Hepatocyte (in vitro differentiated cells): ENCODE data around the gene THBS2. TPM values are rescaled to one million over a fixed set of nuclear protein-coding genes. Genes with fewer than 3 reads are reported as not detected.

Experiments
- DNase-seq: peaks from one replicate; pipeline ENCODE4 v3.0.0-alpha.2; 2016; ENCODE audit warnings: low spot score
- H2AFZ ChIP-seq: fragments of 200-600 bp; sonication (generic); 2 replicates; pipeline ENCODE4 v1.6.0; 2016; ENCODE audit warnings: antibody characterized with exemption, mild to moderate bottlenecking
- H3K27ac ChIP-seq: fragments of 200-600 bp; sonication (generic); 2 replicates; pipeline ENCODE4 v1.5.1; 2016; ENCODE audit warnings: mild to moderate bottlenecking
- H3K27me3 ChIP-seq: fragments of 200-600 bp; sonication (generic); 2 replicates; pipeline ENCODE4 v1.6.1; 2016
- H3K36me3 ChIP-seq: fragments of 200-600 bp; sonication (generic); replicated peaks from 2 replicates; pipeline ENCODE4 v1.5.1; 2016; ENCODE audit warnings: low read depth; ENCODE audit not compliant: insufficient read depth
- H3K4me1 ChIP-seq: fragments of 200-600 bp; sonication (generic); 2 replicates; pipeline ENCODE4 v1.5.1; 2016; ENCODE audit warnings: mild to moderate bottlenecking, moderate library complexity; ENCODE audit not compliant: insufficient read depth
- H3K4me2 ChIP-seq: fragments of 200-600 bp; sonication (generic); 2 replicates; pipeline ENCODE4 v1.6.0; 2016
- H3K4me3 ChIP-seq: fragments of 200-600 bp; sonication (generic); 2 replicates; pipeline ENCODE4 v1.5.1; 2016; ENCODE audit warnings: mild to moderate bottlenecking
- H3K79me2 ChIP-seq: fragments of 200-600 bp; sonication (generic); 2 replicates; pipeline ENCODE4 v1.6.0; 2017; ENCODE audit warnings: mild to moderate bottlenecking
- H3K9me2 ChIP-seq: fragments of 200-600 bp; sonication (generic); replicated peaks from 2 replicates; pipeline ENCODE4 v1.6.0; 2017; ENCODE audit warnings: mild to moderate bottlenecking; ENCODE audit not compliant: insufficient read depth
- H3K9me3 ChIP-seq: fragments of 200-600 bp; sonication (generic); 2 replicates; pipeline ENCODE4 v1.5.1; 2016; ENCODE audit warnings: low read depth, mild to moderate bottlenecking
- H4K20me1 ChIP-seq: fragments of 200-600 bp; sonication (generic); 2 replicates; pipeline ENCODE4 v1.6.0; 2016; ENCODE audit warnings: mild to moderate bottlenecking; ENCODE audit not compliant: insufficient read depth, poor library complexity, severe bottlenecking
- CTCF ChIP-seq: fragments of 200-600 bp; sonication (generic); IDR thresholded peaks from 2 replicates; pipeline ENCODE4 v1.5.1; 2016; ENCODE audit warnings: antibody characterized with exemption, mild to moderate bottlenecking; ENCODE audit not compliant: poor library complexity
- EZH2 ChIP-seq: fragments of 200-600 bp; sonication (generic); IDR thresholded peaks from 2 replicates; pipeline ENCODE4 v1.6.1; 2016; ENCODE audit warnings: antibody characterized with exemption, mild to moderate bottlenecking, borderline replicate concordance
- EZH2phosphoT487 ChIP-seq: fragments of 200-600 bp; sonication (generic); IDR thresholded peaks from one replicate; pipeline ENCODE4 v1.6.1; 2018; ENCODE audit warnings: antibody characterized with exemption, mild to moderate bottlenecking, low read depth, moderate library complexity; ENCODE audit not compliant: unreplicated experiment, severe bottlenecking
- WGBS: methylation state at CpG from one replicate; pipeline ENCODE4 v1.1.6; 2016; ENCODE audit warnings: low lambda C conversion rate; ENCODE audit errors: missing lambda C conversion rate; 5-methylcytosine and 5-hydroxymethylcytosine counted together
- polyA plus RNA-seq: library from polyadenylated mRNA; unstranded; fragments of >200 nt; fragmentation: Nextera tagmentation; extraction: Ambion mirVana; gene quantifications from 2 replicates; pipeline ENCODE4 v1.2.1, GENCODE V29; 2016
- total RNA-seq: library from RNA; depleted of rRNA; stranded (reverse); fragments of >200 nt; gene quantifications from 2 replicates; pipeline ENCODE4 v1.2.3, GENCODE V29; 2014

The THBS2 gene
- total and polyA plus RNA-seq, 2 experiments from 2014 or later, result 3.9 to 5.5 TPM

- Histone ChIP-seq H3K4me2 (no peak overlapping the region), H2AFZ (no peak overlapping the region), H3K79me2 (no peaks in the 10 kb centered on the region), H3K4me3 (no peak overlapping the region), H4K20me1 (no peaks in the 10 kb centered on the region), H3K27me3 (no peaks in the 10 kb centered on the region), H3K27ac (no peak overlapping the region), H3K4me1 (no peaks in the 10 kb centered on the region), H3K9me3 (no peaks in the 10 kb centered on the region), H3K9me2 (no peaks in the 10 kb centered on the region), H3K36me3 (no peaks in the 10 kb centered on the region)
- TF ChIP-seq EZH2 (no peak), CTCF (no peak), EZH2phosphoT487 (no peak)
- 95% methylated on average over 15 of the region's 15 CpGs for WGBS
- no peak for DNase-seq
Measured at GRCh38 chr6:169282043-169282442, 28.4 kb upstream of the THBS2 start.

- H3K4me3 ChIP-seq, result no peak overlapping the region
- no peak overlapping the region for H2AFZ ChIP-seq
- no peak overlapping the region for H3K27ac ChIP-seq
- H3K4me1 ChIP-seq, result no peaks in the 10 kb centered on the region
- no peaks in the 10 kb centered on the region for H3K27me3 ChIP-seq
- TF ChIP-seq EZH2 (no peak), CTCF (no peak), EZH2phosphoT487 (no peak)
- no peaks in the 10 kb centered on the region for H3K79me2 ChIP-seq
- no peaks in the 10 kb centered on the region for H3K36me3 ChIP-seq
- H3K4me2 ChIP-seq, result no peak overlapping the region
- no peak for DNase-seq
- H3K9me2 ChIP-seq, result no peaks in the 10 kb centered on the region
- H4K20me1 ChIP-seq, result no peaks in the 10 kb centered on the region
- H3K9me3 ChIP-seq, result no peaks in the 10 kb centered on the region
Measured at GRCh38 chr6:169277619-169278018, 24.0 kb upstream of the THBS2 start.

- Histone ChIP-seq H3K4me3 (no peak overlapping the region), H3K9me3 (no peaks in the 10 kb centered on the region), H2AFZ (no peak overlapping the region), H3K4me1 (peaks cover 5% of the 10 kb centered on the region), H3K79me2 (no peaks in the 10 kb centered on the region), H3K4me2 (no peak overlapping the region), H3K27ac (no peak overlapping the region), H3K27me3 (no peaks in the 10 kb centered on the region), H3K9me2 (no peaks in the 10 kb centered on the region), H3K36me3 (no peaks in the 10 kb centered on the region), H4K20me1 (no peaks in the 10 kb centered on the region)
- no peak for TF ChIP-seq EZH2phosphoT487
- no peak for TF ChIP-seq EZH2
- TF ChIP-seq CTCF, result no peak
- no peak for DNase-seq
- WGBS, result 69% methylated on average over 1 of the region's 1 CpG
Measured at GRCh38 chr6:169274781-169275180, 21.1 kb upstream of the THBS2 start.

GRCh38 chr6:169273511-169273910, 19.9 kb upstream of the THBS2 start:
- Histone ChIP-seq H3K36me3 (no peaks in the 10 kb centered on the region), H3K27ac (no peak overlapping the region), H3K4me2 (no peak overlapping the region), H3K9me2 (no peaks in the 10 kb centered on the region), H3K9me3 (no peaks in the 10 kb centered on the region), H2AFZ (no peak overlapping the region), H3K4me1 (peaks cover 5% of the 10 kb centered on the region), H3K79me2 (no peaks in the 10 kb centered on the region), H4K20me1 (no peaks in the 10 kb centered on the region), H3K27me3 (no peaks in the 10 kb centered on the region), H3K4me3 (no peak overlapping the region)
- no peak for DNase-seq
- TF ChIP-seq EZH2, result no peak
- no peak for TF ChIP-seq CTCF
- TF ChIP-seq EZH2phosphoT487, result no peak
- WGBS, result 91% methylated on average over 3 of the region's 3 CpGs
